ENCODE results near the gene RFX4.
"Not testable (repeated sequence)": the region's sequence is repeated elsewhere in the genome, so short reads cannot be mapped to it uniquely, and the experiment has no call there.

The RFX4 gene

DNA sequence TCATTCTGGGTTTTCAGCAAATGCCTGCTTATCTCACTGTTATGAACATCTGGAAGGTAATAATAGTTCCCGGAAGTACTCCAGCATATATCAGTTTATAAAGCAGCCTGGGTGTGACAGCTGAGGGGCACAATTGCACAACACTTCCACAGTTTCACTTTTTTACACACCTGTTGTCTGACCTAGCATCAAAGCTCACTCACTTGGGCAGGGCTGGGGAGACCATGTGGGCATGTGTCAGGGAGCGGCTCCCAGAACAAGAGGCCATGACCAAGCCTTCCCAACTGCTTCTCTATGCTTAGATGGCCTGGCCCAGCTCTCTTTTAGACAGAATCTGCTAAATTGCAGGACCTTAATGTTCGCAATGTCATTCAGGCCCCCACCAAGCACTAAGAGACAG lies 140.6 kb downstream of the RFX4 start:
- no peak overlapping the region for H2AFZ ChIP-seq (ENCODE audit: low read depth, low read length)
- no peak overlapping the region for H3K27ac ChIP-seq (ENCODE audit: low read length)
- no peaks in the 10 kb centered on the region for H3K27me3 ChIP-seq (ENCODE audit: insufficient read depth, low read length, poor library complexity)
- H3K79me2 ChIP-seq (ENCODE audit: insufficient read depth, low read length) = no peaks in the 10 kb centered on the region
- no peak overlapping the region for H3K9ac ChIP-seq (ENCODE audit: low read depth, low read length)
- no peaks in the 10 kb centered on the region for H3K9me3 ChIP-seq (ENCODE audit: insufficient read depth, low read length, severe bottlenecking)
- ATAC-seq (ENCODE audit: insufficient read depth, low read depth) (no peak), DNase-seq (no peak)
- H3K4me2 ChIP-seq (ENCODE audit: insufficient read depth, low read length) = no peak overlapping the region
- H4K20me1 ChIP-seq (ENCODE audit: insufficient read depth, low read length) = no peaks in the 10 kb centered on the region
- H3K36me3 ChIP-seq (ENCODE audit: insufficient read depth, low read length) = no peaks in the 10 kb centered on the region
- TF ChIP-seq, protein P1, sequence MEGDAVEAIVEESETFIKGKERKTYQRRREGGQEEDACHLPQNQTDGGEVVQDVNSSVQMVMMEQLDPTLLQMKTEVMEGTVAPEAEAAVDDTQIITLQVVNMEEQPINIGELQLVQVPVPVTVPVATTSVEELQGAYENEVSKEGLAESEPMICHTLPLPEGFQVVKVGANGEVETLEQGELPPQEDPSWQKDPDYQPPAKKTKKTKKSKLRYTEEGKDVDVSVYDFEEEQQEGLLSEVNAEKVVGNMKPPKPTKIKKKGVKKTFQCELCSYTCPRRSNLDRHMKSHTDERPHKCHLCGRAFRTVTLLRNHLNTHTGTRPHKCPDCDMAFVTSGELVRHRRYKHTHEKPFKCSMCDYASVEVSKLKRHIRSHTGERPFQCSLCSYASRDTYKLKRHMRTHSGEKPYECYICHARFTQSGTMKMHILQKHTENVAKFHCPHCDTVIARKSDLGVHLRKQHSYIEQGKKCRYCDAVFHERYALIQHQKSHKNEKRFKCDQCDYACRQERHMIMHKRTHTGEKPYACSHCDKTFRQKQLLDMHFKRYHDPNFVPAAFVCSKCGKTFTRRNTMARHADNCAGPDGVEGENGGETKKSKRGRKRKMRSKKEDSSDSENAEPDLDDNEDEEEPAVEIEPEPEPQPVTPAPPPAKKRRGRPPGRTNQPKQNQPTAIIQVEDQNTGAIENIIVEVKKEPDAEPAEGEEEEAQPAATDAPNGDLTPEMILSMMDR (IDR thresholded peaks at IDR 0.05; ENCODE audit: borderline replicate concordance, extremely low read depth, low read length, poor library complexity, severe bottlenecking) = no peak
- TF ChIP-seq EZH2 (IDR thresholded peaks at IDR 0.05; ENCODE audit: borderline replicate concordance, low read depth, low read length, severe bottlenecking) = no peak
- no peaks in the 10 kb centered on the region for H3K4me1 ChIP-seq (ENCODE audit: insufficient read depth, low read length)
- H3K4me3 ChIP-seq (ENCODE audit: low read depth in 1 of 2, low read length in 2 of 2) = no peak overlapping the region

DNA sequence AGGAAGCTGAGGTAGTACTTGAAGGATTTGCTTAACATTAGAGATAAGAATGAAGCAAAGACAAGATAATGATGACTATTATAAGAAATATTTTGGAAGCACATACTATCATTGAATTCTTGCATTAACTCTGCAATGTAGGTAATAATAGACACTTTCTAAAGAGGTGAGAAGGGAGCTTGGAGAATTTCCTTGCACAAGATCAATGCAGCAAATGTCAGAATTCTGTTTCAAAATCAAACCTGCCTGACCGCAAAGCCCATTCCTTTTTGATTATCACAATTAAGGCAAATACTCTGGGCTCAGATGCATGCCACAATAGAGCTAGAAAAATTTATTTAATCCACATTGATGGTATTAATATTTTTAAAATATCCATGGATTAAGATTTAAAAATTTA lies 141.3 kb downstream of the RFX4 start:
- no peaks in the 10 kb centered on the region for H4K20me1 ChIP-seq (ENCODE audit: insufficient read depth, low read length)
- DNase-seq (no peak), ATAC-seq (ENCODE audit: insufficient read depth, low read depth) (no peak)
- TF ChIP-seq EZH2 (IDR thresholded peaks at IDR 0.05; ENCODE audit: borderline replicate concordance, low read depth, low read length, severe bottlenecking) = no peak
- TF ChIP-seq, protein P1 (IDR thresholded peaks at IDR 0.05; ENCODE audit: borderline replicate concordance, extremely low read depth, low read length, poor library complexity, severe bottlenecking) = no peak
- H3K4me1 ChIP-seq (ENCODE audit: insufficient read depth, low read length) = no peaks in the 10 kb centered on the region
- no peak overlapping the region for H3K4me2 ChIP-seq (ENCODE audit: insufficient read depth, low read length)
- H3K27ac ChIP-seq (ENCODE audit: low read length) = no peak overlapping the region
- no peaks in the 10 kb centered on the region for H3K27me3 ChIP-seq (ENCODE audit: insufficient read depth, low read length, poor library complexity)
- H3K36me3 ChIP-seq (ENCODE audit: insufficient read depth, low read length) = no peaks in the 10 kb centered on the region
- H3K79me2 ChIP-seq (ENCODE audit: insufficient read depth, low read length) = no peaks in the 10 kb centered on the region
- no peaks in the 10 kb centered on the region for H3K9me3 ChIP-seq (ENCODE audit: insufficient read depth, low read length, severe bottlenecking)
- no peak overlapping the region for H3K9ac ChIP-seq (ENCODE audit: low read depth, low read length)
- H2AFZ ChIP-seq (ENCODE audit: low read depth, low read length) = no peak overlapping the region
- no peak overlapping the region for H3K4me3 ChIP-seq (ENCODE audit: low read depth in 1 of 2, low read length in 2 of 2)

DNA sequence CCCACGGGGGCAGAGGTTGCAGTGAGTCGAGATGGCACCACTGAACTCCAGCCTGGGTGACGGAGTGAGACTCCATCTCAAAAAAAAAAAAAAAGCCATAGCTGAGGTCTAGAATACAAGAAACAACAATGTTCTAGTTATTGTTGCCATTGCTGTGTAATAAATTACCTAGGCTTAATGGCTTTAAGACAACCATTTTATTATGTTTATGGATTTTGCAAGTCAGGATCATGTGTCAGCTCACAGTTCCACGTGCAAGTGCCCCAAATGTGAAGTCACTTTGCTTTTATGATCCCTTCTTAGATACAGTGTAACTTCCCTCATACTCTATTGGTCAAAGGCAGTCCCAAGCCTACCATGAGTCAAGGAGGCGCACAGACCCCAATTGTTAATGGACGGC lies 142.1 kb downstream of the RFX4 start:
- Histone ChIP-seq H3K27me3 (ENCODE audit: insufficient read depth, low read length, poor library complexity) (no peaks in the 10 kb centered on the region), H3K4me2 (ENCODE audit: insufficient read depth, low read length) (no peak overlapping the region), H3K9me3 (ENCODE audit: insufficient read depth, low read length, severe bottlenecking) (no peaks in the 10 kb centered on the region), H3K36me3 (ENCODE audit: insufficient read depth, low read length) (no peaks in the 10 kb centered on the region), H2AFZ (ENCODE audit: low read depth, low read length) (no peak overlapping the region), H4K20me1 (ENCODE audit: insufficient read depth, low read length) (no peaks in the 10 kb centered on the region), H3K9ac (ENCODE audit: low read depth, low read length) (no peak overlapping the region), H3K27ac (ENCODE audit: low read length) (no peak overlapping the region), H3K4me3 (ENCODE audit: low read depth in 1 of 2, low read length in 2 of 2) (no peak overlapping the region), H3K79me2 (ENCODE audit: insufficient read depth, low read length) (no peaks in the 10 kb centered on the region), H3K4me1 (ENCODE audit: insufficient read depth, low read length) (no peaks in the 10 kb centered on the region)
- DNase-seq = no peak
- TF ChIP-seq, protein P1 (IDR thresholded peaks at IDR 0.05; ENCODE audit: borderline replicate concordance, extremely low read depth, low read length, poor library complexity, severe bottlenecking) = no peak
- no peak for TF ChIP-seq EZH2 (IDR thresholded peaks at IDR 0.05; ENCODE audit: borderline replicate concordance, low read depth, low read length, severe bottlenecking)
- ATAC-seq (ENCODE audit: insufficient read depth, low read depth) = no peak

DNA sequence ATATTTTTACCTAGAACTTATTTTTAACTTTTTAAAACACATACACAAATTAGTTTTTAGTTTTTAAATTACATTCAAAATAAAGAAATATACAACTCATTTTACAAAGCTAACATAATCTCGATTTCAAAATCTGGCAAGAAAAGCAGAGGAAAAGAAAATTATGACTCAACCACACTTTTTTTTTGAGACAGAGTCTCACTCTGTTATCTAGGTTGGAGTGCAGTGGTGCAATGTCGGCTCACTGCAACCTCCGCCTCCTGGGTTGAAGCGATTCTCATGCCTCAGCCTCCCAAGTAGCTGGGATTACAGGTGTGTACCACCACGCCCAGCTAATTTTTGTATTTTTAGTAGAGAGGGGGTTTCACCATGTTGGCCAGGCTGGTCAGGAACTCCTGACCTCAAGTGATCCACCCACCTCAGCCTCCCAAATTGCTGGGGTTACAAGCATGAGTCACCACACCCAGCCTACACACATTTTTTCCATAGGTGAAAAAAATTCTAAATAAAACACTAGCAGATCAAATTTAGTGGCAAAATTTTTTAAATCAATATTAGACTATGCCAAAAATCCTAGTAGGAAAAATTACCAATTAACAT lies 143.9 kb downstream of the RFX4 start:
- H3K4me3 ChIP-seq (ENCODE audit: low read depth in 1 of 2, low read length in 2 of 2); H3K36me3 ChIP-seq (ENCODE audit: insufficient read depth, low read length); H3K9ac ChIP-seq (ENCODE audit: low read depth, low read length); H4K20me1 ChIP-seq (ENCODE audit: insufficient read depth, low read length); H3K79me2 ChIP-seq (ENCODE audit: insufficient read depth, low read length); H2AFZ ChIP-seq (ENCODE audit: low read depth, low read length); H3K4me2 ChIP-seq (ENCODE audit: insufficient read depth, low read length); ATAC-seq (ENCODE audit: insufficient read depth, low read depth); H3K27me3 ChIP-seq (ENCODE audit: insufficient read depth, low read length, poor library complexity); H3K9me3 ChIP-seq (ENCODE audit: insufficient read depth, low read length, severe bottlenecking); H3K27ac ChIP-seq (ENCODE audit: low read length); DNase-seq; H3K4me1 ChIP-seq (ENCODE audit: insufficient read depth, low read length): not testable (repeated sequence)
